HEK293 (cell line): Measurements from ENCODE around the gene IGFN1.

Experiments
- FEZF1 ChIP-seq: fragments of 450-650 bp; formaldehyde crosslinking; IDR thresholded peaks from 2 replicates; pipeline ENCODE4 v1.5.1; 2016; ENCODE audit warnings: missing biosample characterization, missing genetic modification characterization
- ZBTB7A ChIP-seq: fragments of 450-650 bp; formaldehyde crosslinking; IDR thresholded peaks from 2 replicates; pipeline ENCODE4 v1.5.1; 2016; ENCODE audit warnings: low read depth, missing biosample characterization, missing genetic modification characterization
- ZNF274 ChIP-seq, 2 experiments: fragments of 200-500 bp in 1 of 2; fragments of 450-650 bp in 1 of 2; sonication (Bioruptor generic) in 1 of 2; formaldehyde crosslinking in 1 of 2; IDR thresholded peaks; 2 replicates each; pipeline versions ENCODE4 v1.5.1 to v1.6.1; 2014 to 2016; ENCODE audit warnings: borderline replicate concordance in 1 of 2, inconsistent platforms in 1 of 2, low read length in 1 of 2, missing biosample characterization in 1 of 2, missing genetic modification characterization in 1 of 2
- ZNF660 ChIP-seq: fragments of 450-650 bp; IDR thresholded peaks from 2 replicates; pipeline ENCODE4 v1.5.1; 2018; ENCODE audit warnings: missing biosample characterization, mild to moderate bottlenecking, missing genetic modification characterization
- TF ChIP-seq, protein P1 (sequence below): fragments of 450-650 bp; formaldehyde crosslinking; IDR thresholded peaks from 2 replicates; pipeline ENCODE4 v1.5.1; 2016; ENCODE audit warnings: missing biosample characterization, missing genetic modification characterization
- TF ChIP-seq, protein P2 (sequence below): fragments of 450-650 bp; formaldehyde crosslinking; IDR thresholded peaks from 2 replicates; pipeline ENCODE4 v1.5.1; 2016; ENCODE audit warnings: missing biosample characterization, missing genetic modification characterization, borderline replicate concordance

- TF ChIP-seq, protein P1, sequence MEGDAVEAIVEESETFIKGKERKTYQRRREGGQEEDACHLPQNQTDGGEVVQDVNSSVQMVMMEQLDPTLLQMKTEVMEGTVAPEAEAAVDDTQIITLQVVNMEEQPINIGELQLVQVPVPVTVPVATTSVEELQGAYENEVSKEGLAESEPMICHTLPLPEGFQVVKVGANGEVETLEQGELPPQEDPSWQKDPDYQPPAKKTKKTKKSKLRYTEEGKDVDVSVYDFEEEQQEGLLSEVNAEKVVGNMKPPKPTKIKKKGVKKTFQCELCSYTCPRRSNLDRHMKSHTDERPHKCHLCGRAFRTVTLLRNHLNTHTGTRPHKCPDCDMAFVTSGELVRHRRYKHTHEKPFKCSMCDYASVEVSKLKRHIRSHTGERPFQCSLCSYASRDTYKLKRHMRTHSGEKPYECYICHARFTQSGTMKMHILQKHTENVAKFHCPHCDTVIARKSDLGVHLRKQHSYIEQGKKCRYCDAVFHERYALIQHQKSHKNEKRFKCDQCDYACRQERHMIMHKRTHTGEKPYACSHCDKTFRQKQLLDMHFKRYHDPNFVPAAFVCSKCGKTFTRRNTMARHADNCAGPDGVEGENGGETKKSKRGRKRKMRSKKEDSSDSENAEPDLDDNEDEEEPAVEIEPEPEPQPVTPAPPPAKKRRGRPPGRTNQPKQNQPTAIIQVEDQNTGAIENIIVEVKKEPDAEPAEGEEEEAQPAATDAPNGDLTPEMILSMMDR (tag by site-specific recombination), result no peak
- TF ChIP-seq ZBTB7A (tag by site-specific recombination), result no peak
- no peak for TF ChIP-seq ZNF274 (IDR thresholded peaks at IDR 0.05; ENCODE audit: low read length)
- TF ChIP-seq ZNF274 (tag by site-specific recombination; IDR thresholded peaks at IDR 0.05; ENCODE audit: borderline replicate concordance), result no peak
- TF ChIP-seq, protein P2, sequence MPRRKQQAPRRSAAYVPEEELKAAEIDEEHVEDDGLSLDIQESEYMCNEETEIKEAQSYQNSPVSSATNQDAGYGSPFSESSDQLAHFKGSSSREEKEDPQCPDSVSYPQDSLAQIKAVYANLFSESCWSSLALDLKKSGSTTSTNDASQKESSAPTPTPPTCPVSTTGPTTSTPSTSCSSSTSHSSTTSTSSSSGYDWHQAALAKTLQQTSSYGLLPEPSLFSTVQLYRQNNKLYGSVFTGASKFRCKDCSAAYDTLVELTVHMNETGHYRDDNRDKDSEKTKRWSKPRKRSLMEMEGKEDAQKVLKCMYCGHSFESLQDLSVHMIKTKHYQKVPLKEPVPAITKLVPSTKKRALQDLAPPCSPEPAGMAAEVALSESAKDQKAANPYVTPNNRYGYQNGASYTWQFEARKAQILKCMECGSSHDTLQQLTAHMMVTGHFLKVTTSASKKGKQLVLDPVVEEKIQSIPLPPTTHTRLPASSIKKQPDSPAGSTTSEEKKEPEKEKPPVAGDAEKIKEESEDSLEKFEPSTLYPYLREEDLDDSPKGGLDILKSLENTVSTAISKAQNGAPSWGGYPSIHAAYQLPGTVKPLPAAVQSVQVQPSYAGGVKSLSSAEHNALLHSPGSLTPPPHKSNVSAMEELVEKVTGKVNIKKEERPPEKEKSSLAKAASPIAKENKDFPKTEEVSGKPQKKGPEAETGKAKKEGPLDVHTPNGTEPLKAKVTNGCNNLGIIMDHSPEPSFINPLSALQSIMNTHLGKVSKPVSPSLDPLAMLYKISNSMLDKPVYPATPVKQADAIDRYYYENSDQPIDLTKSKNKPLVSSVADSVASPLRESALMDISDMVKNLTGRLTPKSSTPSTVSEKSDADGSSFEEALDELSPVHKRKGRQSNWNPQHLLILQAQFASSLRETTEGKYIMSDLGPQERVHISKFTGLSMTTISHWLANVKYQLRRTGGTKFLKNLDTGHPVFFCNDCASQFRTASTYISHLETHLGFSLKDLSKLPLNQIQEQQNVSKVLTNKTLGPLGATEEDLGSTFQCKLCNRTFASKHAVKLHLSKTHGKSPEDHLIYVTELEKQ (tag by site-specific recombination), result no peak
- TF ChIP-seq ZNF660 (tag by site-specific recombination), result no peak
- TF ChIP-seq FEZF1 (tag by site-specific recombination), result no peak
Measured at GRCh38 chr1:201156346-201156745, 34.3 kb upstream of the IGFN1 start.
